ENCODE results near the gene RNASE11.

DNA sequence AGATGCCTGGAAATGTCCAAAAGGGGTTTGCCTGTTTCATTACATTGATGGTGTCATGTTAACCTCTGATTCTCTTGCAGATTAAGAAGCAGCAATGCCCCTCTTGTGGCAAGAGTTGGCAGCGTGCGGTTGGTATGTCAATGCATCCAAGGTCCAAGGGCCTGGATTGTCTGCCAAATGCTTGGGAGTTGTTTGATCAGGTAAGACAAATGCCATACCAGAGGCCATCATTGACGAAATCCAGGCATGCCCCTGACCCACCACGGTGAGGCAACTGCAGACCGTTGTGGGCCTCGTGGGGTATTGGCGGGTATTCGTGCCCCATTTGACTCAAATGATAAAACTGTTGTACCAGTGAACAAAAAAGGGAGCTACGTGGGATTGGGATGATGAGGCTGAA, 14.8 kb upstream of the RNASE11 start:
- TF ChIP-seq, protein P1, sequence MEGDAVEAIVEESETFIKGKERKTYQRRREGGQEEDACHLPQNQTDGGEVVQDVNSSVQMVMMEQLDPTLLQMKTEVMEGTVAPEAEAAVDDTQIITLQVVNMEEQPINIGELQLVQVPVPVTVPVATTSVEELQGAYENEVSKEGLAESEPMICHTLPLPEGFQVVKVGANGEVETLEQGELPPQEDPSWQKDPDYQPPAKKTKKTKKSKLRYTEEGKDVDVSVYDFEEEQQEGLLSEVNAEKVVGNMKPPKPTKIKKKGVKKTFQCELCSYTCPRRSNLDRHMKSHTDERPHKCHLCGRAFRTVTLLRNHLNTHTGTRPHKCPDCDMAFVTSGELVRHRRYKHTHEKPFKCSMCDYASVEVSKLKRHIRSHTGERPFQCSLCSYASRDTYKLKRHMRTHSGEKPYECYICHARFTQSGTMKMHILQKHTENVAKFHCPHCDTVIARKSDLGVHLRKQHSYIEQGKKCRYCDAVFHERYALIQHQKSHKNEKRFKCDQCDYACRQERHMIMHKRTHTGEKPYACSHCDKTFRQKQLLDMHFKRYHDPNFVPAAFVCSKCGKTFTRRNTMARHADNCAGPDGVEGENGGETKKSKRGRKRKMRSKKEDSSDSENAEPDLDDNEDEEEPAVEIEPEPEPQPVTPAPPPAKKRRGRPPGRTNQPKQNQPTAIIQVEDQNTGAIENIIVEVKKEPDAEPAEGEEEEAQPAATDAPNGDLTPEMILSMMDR (IDR thresholded peaks at IDR 0.05), result no peak
- no peak for TF ChIP-seq EZH2 (IDR thresholded peaks at IDR 0.05; ENCODE audit: borderline replicate concordance, insufficient read depth, low read depth, low read length, poor library complexity, severe bottlenecking)
